SK-N-SH (cell line): ENCODE results near the gene BCAR3. TPM values are rescaled to one million over a fixed set of nuclear protein-coding genes. Genes with fewer than 3 reads are reported as not detected.
A peak's percentile ranks its signal among the peaks of the same experiment; 100 is the strongest.

ENCODE experiments used
- CTCF ChIA-PET: fragments of 300-600, 350-600 bp; formaldehyde crosslinking; extraction: SDS; loops from one replicate; lab custom pipeline; 2021; lab: Yijun Ruan, JAX
- POLR2A ChIA-PET: fragments of 350-600 bp; sonication (Branson Sonifier 250); formaldehyde crosslinking; extraction: SDS; loops from one replicate; lab custom pipeline; 2020; ENCODE audit warnings: antibody characterized with exemption, inconsistent platforms; lab: Yijun Ruan, JAX
- DNase-seq: peaks from one replicate; pipeline ENCODE4 v3.0.0; 2012
- H2AFZ ChIP-seq: fragments of 200-600 bp; sonication (generic); 2 replicates; pipeline ENCODE4 v1.8.1; 2016; ENCODE audit warnings: antibody characterized with exemption, mild to moderate bottlenecking, low read depth
- H3F3A ChIP-seq: fragments of 200-600 bp; sonication (generic); replicated peaks from 2 replicates; pipeline ENCODE3; 2016; ENCODE audit warnings: antibody characterized with exemption, mild to moderate bottlenecking; ENCODE audit not compliant: insufficient read depth
- H3K27ac ChIP-seq, 2 experiments: fragments of 200-500 bp in 1 of 2; fragments of 200-600 bp in 1 of 2; sonication (Bioruptor generic) in 1 of 2; sonication (generic), shearing (Covaris generic) in 1 of 2; 2 replicates each; pipeline versions ENCODE4 v1.5.1 to v1.6.1; 2014 to 2016; ENCODE audit warnings: low read depth in 2 of 2, inconsistent platforms in 1 of 2, low read length in 1 of 2, mild to moderate bottlenecking in 1 of 2, mixed read lengths in 1 of 2
- H3K27me3 ChIP-seq: fragments of 200-600 bp; sonication (generic), shearing (Covaris generic); 2 replicates; pipeline ENCODE4 v1.6.1; 2016; ENCODE audit warnings: mixed run types; ENCODE audit not compliant: insufficient read depth
- H3K36me3 ChIP-seq, 2 experiments: fragments of 200-500 bp in 1 of 2; fragments of 200-600 bp in 1 of 2; sonication (Bioruptor generic) in 1 of 2; sonication (generic) in 1 of 2; replicated peaks in 1 of 2; 2 replicates each; pipeline versions ENCODE3 to v1.5.1; 2014 to 2016; ENCODE audit warnings: low read length in 1 of 2, mild to moderate bottlenecking in 1 of 2; ENCODE audit not compliant: insufficient read depth in 2 of 2, control insufficient read depth in 1 of 2
- H3K4me1 ChIP-seq, 2 experiments: fragments of 200-500 bp in 1 of 2; fragments of 200-600 bp in 1 of 2; sonication (Bioruptor generic) in 1 of 2; sonication (generic), shearing (Covaris generic) in 1 of 2; 2 replicates each; pipeline versions ENCODE4 v1.5.1 to v1.6.1; 2014 to 2016; ENCODE audit warnings: low read depth in 1 of 2, low read length in 1 of 2, mixed run types in 1 of 2; ENCODE audit not compliant: insufficient read depth in 2 of 2, control insufficient read depth in 1 of 2
- H3K4me2 ChIP-seq: fragments of 200-600 bp; sonication (generic), shearing (Covaris generic); 2 replicates; pipeline ENCODE4 v1.6.1; 2017; ENCODE audit warnings: mixed run types
- H3K4me3 ChIP-seq, 2 experiments: fragments of 200-500 bp in 1 of 2; fragments of 200-600 bp in 1 of 2; sonication (Bioruptor generic) in 1 of 2; sonication (generic), shearing (Covaris generic) in 1 of 2; 2 replicates each; pipeline versions ENCODE4 v1.5.1 to v1.8.1; 2014 to 2016; ENCODE audit warnings: low read depth in 2 of 2, inconsistent platforms in 1 of 2, low read length in 1 of 2, mild to moderate bottlenecking in 1 of 2, mixed read lengths in 1 of 2, moderate library complexity in 1 of 2
- H3K79me2 ChIP-seq: fragments of 200-600 bp; sonication (generic); 2 replicates; pipeline ENCODE4 v1.8.1; 2017; ENCODE audit warnings: mild to moderate bottlenecking; ENCODE audit not compliant: insufficient read depth
- H3K9ac ChIP-seq: fragments of 200-600 bp; sonication (generic); 2 replicates; pipeline ENCODE4 v1.6.1; 2017; ENCODE audit warnings: mixed run types
- H3K9me2 ChIP-seq: fragments of 200-600 bp; sonication (generic); 2 replicates; pipeline ENCODE4 v1.6.1; 2017; ENCODE audit warnings: mixed run types
- H3K9me3 ChIP-seq: fragments of 200-600 bp; sonication (generic); 2 replicates; pipeline ENCODE4 v1.6.1; 2017; ENCODE audit warnings: mixed run types, mild to moderate bottlenecking, moderate library complexity
- H4K20me1 ChIP-seq: fragments of 200-600 bp; sonication (generic); 2 replicates; pipeline ENCODE4 v1.6.1; 2017; ENCODE audit warnings: mild to moderate bottlenecking, mixed run types; ENCODE audit not compliant: insufficient read depth
- CHD2 ChIP-seq: fragments of 150-350 bp; IDR thresholded peaks from 2 replicates; pipeline ENCODE4 v1.6.1; 2018; ENCODE audit warnings: low read length; ENCODE audit not compliant: partially characterized antibody
- EP300 ChIP-seq, 2 experiments: IDR thresholded peaks; 2 replicates each; pipeline versions ENCODE4 v1.4.0 to v1.6.1; 2012; ENCODE audit warnings: borderline replicate concordance in 1 of 2, low read depth in 1 of 2, low read length in 1 of 2
- FOSL2 ChIP-seq: IDR thresholded peaks from 2 replicates; pipeline ENCODE4 v1.4.0; 2012; ENCODE audit warnings: low read depth, mild to moderate bottlenecking, moderate library complexity, borderline replicate concordance
- FOXJ3 ChIP-seq: sonication (generic); formaldehyde crosslinking; IDR thresholded peaks from 2 replicates; pipeline ENCODE4 v1.5.1; 2020; ENCODE audit warnings: mild to moderate bottlenecking, missing genetic modification reagents
- GABPA ChIP-seq: IDR thresholded peaks from 2 replicates; pipeline ENCODE4 v1.4.0; 2012; ENCODE audit warnings: low read depth, mild to moderate bottlenecking
- GATA2 ChIP-seq: sonication (generic); formaldehyde crosslinking; IDR thresholded peaks from 2 replicates; pipeline ENCODE4 v1.5.0; 2020; ENCODE audit warnings: mild to moderate bottlenecking, missing genetic modification reagents
- MAX ChIP-seq: IDR thresholded peaks from 2 replicates; pipeline ENCODE4 v1.4.0; 2012; ENCODE audit warnings: low read depth
- MEF2A ChIP-seq: IDR thresholded peaks from 2 replicates; pipeline ENCODE4 v1.4.0; 2012; ENCODE audit warnings: low read depth, borderline replicate concordance
- MXI1 ChIP-seq: IDR thresholded peaks from 2 replicates; pipeline ENCODE4 v1.6.1; 2012; ENCODE audit warnings: mild to moderate bottlenecking, low read depth, low read length, improper control_type of control experiment
- NRF1 ChIP-seq: IDR thresholded peaks from 2 replicates; pipeline ENCODE4 v1.6.1; 2012; ENCODE audit warnings: low read depth, mild to moderate bottlenecking, low read length
- RXRA ChIP-seq: IDR thresholded peaks from 2 replicates; pipeline ENCODE4 v1.4.0; 2012; ENCODE audit warnings: low read depth, mild to moderate bottlenecking, borderline replicate concordance
- SMC3 ChIP-seq: IDR thresholded peaks from 2 replicates; pipeline ENCODE4 v1.6.1; 2012; ENCODE audit warnings: low read depth, low read length, improper control_type of control experiment
- TAF1 ChIP-seq: IDR thresholded peaks from 2 replicates; pipeline ENCODE4 v1.6.1; 2012; ENCODE audit warnings: low read depth, mild to moderate bottlenecking, low read length, moderate library complexity, borderline replicate concordance
- TCF12 ChIP-seq: IDR thresholded peaks from 2 replicates; pipeline ENCODE4 v1.4.0; 2012
- TEAD4 ChIP-seq: IDR thresholded peaks from 2 replicates; pipeline ENCODE4 v1.4.0; 2012; ENCODE audit warnings: mild to moderate bottlenecking, borderline replicate concordance; ENCODE audit not compliant: insufficient read depth
- ZBTB33 ChIP-seq: IDR thresholded peaks from 2 replicates; pipeline ENCODE4 v1.4.0; 2012; ENCODE audit warnings: low read depth, borderline replicate concordance
- WGBS: methylation state at CpG from one replicate; pipeline ENCODE4 v1.1.6; 2017; ENCODE audit warnings: low lambda C conversion rate; 5-methylcytosine and 5-hydroxymethylcytosine counted together
- polyA plus RNA-seq, 3 experiments: library from polyadenylated mRNA; depleted of rRNA; stranded (reverse); fragments of >200 nt; gene quantifications; 2 replicates each; pipeline ENCODE4 v1.2.3, GENCODE V29; 2012
- TF ChIP-seq, protein P1 (sequence below): IDR thresholded peaks from 2 replicates; pipeline ENCODE4; 2012
- TF ChIP-seq, protein P2 (sequence below): fragments of 150-350 bp; IDR thresholded peaks from 2 replicates; pipeline ENCODE4 v1.6.1; 2017; ENCODE audit warnings: antibody characterized with exemption, low read length, low read depth, borderline replicate concordance

BCAR3 gene
- polyA plus RNA-seq, 1 of the 3 experiments (the other 2 are of a cell fraction): 58.4 TPM

DNA sequence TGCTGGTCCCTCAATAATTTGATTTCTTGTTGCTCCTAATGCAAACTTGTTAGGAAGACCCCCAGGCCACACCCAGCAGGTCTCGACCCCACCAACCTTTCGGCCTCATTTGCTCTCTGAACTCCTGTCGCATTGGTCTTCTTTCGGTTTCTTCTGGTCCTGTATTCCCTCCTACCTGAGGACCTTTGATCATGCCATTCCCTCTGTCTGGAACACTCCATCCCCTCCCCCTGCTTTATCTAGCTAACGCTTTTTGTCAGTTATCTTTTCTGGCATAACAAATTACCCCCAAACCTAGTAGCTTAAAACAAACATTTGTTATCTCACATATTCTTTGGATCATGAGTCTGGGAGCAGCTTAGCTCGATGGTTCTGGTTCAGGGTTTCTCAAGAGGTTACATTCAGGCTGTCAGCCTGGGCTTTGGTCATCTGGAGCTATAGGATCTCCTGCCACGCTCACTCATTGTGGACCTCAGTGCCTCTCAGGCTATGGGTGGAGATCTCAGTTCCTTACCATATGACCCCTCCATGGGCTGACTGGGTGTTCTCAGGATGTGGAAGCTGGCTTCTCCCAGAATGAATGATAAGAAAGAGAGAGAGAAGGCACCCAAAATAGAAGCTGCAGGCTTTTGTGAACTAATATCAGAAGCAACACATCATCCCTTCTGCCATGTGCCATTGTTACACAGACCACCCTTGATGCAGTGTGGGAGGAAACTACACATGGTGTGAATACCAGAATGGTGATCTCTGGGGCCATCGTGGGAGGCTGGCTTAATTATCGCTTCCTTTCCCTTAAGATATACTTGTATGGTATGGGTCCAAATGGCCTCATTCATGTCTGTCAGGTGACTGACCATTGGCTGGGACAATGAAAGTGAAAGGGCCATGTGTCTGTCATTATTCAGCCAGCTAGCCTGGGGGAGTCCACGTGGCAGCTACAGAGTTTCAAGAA is 29.1 kb upstream of the BCAR3 start:
- no peak overlapping the region for H2AFZ ChIP-seq
- ChIA-PET CTCF (interaction anchor here (1.1 kb wide), 1 partner anchor 103 kb away, joined by 3 read pairs; no protein-coding TSS in a partner anchor), POLR2A (interaction anchor here (0.5 kb wide), 1 partner anchor 55 kb away, joined by 3 read pairs; no protein-coding TSS in a partner anchor)
- H3K27ac ChIP-seq: no peak overlapping the region
- no peak overlapping the region for H3K4me3 ChIP-seq
- H3K9me3 ChIP-seq: no peaks in the 10 kb centered on the region
- H3K36me3 ChIP-seq: no peaks in the 10 kb centered on the region
- no peaks in the 10 kb centered on the region for H3K27me3 ChIP-seq
- H3K4me2 ChIP-seq: no peak overlapping the region
- DNase-seq: no peak
- H3F3A ChIP-seq: peaks cover 15% of the 10 kb centered on the region
- no peak overlapping the region for H3K9ac ChIP-seq
- TF ChIP-seq EP300 (IDR thresholded peaks at IDR 0.05; ENCODE audit: borderline replicate concordance in 1 of 2, low read depth in 1 of 2, low read length in 1 of 2) (no peak), SMC3 (no peak), NRF1 (no peak)
- TF ChIP-seq, protein P1, sequence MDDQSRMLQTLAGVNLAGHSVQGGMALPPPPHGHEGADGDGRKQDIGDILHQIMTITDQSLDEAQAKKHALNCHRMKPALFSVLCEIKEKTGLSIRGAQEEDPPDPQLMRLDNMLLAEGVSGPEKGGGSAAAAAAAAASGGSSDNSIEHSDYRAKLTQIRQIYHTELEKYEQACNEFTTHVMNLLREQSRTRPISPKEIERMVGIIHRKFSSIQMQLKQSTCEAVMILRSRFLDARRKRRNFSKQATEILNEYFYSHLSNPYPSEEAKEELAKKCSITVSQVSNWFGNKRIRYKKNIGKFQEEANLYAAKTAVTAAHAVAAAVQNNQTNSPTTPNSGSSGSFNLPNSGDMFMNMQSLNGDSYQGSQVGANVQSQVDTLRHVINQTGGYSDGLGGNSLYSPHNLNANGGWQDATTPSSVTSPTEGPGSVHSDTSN: no peak
- WGBS: 83% methylated on average over 10 of the region's 10 CpGs
- H4K20me1 ChIP-seq: no peaks in the 10 kb centered on the region
- no peaks in the 10 kb centered on the region for H3K79me2 ChIP-seq
- H3K4me1 ChIP-seq: peaks cover 25 to 30% of the 10 kb centered on the region in 2 experiments
- no peaks in the 10 kb centered on the region for H3K9me2 ChIP-seq

DNA sequence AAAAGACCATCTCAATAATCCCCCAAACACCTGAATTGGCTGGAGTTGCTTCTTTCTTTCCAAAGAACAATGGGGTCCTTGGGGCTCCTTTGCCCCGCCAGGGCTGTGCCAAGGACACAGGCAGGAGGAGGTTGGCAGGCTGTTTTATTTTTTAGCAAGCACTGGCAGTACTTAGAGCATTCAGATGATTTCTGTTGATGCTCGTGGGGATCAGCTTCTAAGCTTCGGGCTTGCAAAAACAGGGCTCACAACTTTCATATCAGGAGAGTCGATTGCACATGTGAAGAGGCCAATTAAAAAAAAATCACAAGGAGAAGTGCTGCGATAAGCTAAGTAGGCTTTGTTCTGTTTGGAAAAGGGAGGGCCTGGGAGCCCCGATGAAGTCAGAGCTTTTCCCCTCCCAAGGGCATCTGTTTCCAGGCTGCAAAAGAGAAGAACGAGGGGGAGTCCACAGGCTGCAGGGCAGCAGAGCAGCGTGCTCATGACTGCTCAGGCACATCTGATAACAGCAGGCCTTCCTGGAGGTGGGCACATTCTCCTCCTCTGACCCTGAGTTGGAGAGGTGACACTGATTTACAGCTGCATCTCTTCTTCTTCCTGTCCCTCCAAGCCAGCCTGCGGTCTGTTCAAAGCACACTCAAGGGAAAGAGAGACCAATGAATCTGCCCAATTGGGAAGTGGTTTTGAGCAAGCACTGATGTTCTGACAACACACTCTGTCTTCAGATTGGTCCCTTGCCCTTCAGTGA is 27.3 kb upstream of the BCAR3 start:
- WGBS: 27% methylated on average over 8 of the region's 9 CpGs
- TF ChIP-seq, protein P2, sequence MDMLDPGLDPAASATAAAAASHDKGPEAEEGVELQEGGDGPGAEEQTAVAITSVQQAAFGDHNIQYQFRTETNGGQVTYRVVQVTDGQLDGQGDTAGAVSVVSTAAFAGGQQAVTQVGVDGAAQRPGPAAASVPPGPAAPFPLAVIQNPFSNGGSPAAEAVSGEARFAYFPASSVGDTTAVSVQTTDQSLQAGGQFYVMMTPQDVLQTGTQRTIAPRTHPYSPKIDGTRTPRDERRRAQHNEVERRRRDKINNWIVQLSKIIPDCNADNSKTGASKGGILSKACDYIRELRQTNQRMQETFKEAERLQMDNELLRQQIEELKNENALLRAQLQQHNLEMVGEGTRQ: no peak
- peak; percentile 93 for TF ChIP-seq MAX
- TF ChIP-seq FOXJ3 (CRISPR knock-in tag): peak; percentile 77
- TF ChIP-seq ZBTB33: no peak
- no peak; the same call in 1 of the 2 replicates for TF ChIP-seq MXI1
- TF ChIP-seq RXRA: peak; percentile 35; the same call in 1 of the 2 replicates
- TF ChIP-seq, protein P1: peak; percentile 76
- TF ChIP-seq FOSL2: no peak
- no peak for TF ChIP-seq MEF2A
- TF ChIP-seq TAF1: no peak
- no peak for TF ChIP-seq TEAD4
- peak; percentile 73 for TF ChIP-seq TCF12
- TF ChIP-seq GATA2: peak; percentile 91
- no peak for TF ChIP-seq GABPA
- peak; percentile 58 for TF ChIP-seq CHD2

More for the DNA sequence above, 27.3 kb upstream of the BCAR3 start:
- Histone ChIP-seq H3F3A (peaks cover 15% of the 10 kb centered on the region), H3K36me3 (no peaks in the 10 kb centered on the region), H3K9ac (peak overlapping the region; percentile 56; the same call in 1 of the 2 replicates), H4K20me1 (no peaks in the 10 kb centered on the region), H3K79me2 (no peaks in the 10 kb centered on the region), H3K4me2 (peak overlapping the region; percentile 49), H3K4me1 (peaks cover 24% of the 10 kb centered on the region in 2 experiments), H3K9me2 (no peaks in the 10 kb centered on the region), H3K27ac (peak overlapping the region; percentile 54 to 91), H3K27me3 (no peaks in the 10 kb centered on the region), H3K4me3 (no peak overlapping the region), H3K9me3 (no peaks in the 10 kb centered on the region), H2AFZ (peak overlapping the region; percentile 94)
- DNase-seq: peak; percentile 81
- ChIA-PET POLR2A (interaction anchor here (1.0 to 1.3 kb wide), 2 partner anchors 32 to 36 kb away, joined by 3 to 4 read pairs; no protein-coding TSS in a partner anchor), CTCF (interaction anchor here (1.2 to 1.5 kb wide), 5 partner anchors 17 to 136 kb away, joined by 3 to 9 read pairs (median 5); no protein-coding TSS in a partner anchor)
